Raji (cell line): Measurements from ENCODE around the gene CFB.

Experiments used
- POLR2A ChIP-seq: IDR thresholded peaks from 2 replicates; pipeline ENCODE4 v1.6.1; 2011; ENCODE audit warnings: low read depth, low read length, control low read depth; ENCODE audit not compliant: insufficient read depth

Gene CFB

DNA sequence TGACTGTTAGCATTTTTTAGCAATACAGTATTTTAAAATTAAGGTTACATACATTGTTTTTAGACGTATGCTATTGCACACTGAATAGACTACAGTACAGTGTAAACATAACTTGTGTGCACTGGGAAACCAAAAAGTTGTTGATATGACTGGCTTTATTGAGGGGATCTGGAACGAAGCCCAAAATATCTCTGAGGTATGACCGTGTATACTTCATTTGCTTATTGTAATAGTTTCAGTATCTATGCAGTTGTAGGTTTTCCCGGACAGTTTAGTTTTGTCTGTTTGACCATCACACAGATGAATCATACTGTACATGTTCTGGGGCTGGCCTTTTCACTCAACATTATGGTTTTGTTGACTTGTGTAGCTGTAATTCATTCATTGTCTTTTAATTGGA lies 37.1 kb upstream of the CFB start:
- TF ChIP-seq POLR2A, result no peak

DNA sequence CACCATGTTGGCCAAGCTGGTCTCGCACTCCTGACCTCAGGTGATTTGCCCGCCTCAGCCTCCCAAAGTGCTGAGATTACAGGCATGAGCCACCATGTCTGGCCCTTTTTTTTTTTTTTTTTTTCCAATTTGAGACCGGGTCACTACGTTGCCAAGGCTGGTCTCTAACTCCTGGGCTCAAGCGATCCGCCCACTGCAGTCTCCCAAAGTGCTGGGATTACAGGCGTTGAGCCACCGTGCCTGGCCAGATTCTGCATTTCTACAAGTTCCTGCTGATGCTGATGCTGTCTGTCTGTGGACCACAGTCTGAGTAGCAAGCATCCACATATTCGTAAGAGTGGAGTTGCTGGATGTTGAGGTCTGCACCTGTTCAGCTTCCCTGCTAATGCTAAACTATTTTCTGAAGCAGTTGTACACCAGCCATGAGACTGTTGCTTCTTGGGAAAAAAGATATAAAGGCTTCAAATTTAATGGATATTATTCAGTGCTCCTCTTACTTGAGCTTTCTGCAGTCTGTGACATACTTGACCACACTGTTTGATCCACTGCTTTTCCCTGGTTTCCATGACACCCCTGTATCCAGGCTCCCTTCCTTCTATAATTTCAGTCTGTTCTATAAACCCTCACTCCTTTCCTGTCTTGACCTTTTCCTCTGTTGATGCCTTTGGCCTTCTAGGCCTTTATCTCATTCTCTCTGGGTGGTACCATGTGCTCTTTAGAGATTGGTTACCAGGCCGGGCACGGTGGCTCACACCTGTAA lies 33.9 kb upstream of the CFB start:
- TF ChIP-seq POLR2A, result no peak

DNA sequence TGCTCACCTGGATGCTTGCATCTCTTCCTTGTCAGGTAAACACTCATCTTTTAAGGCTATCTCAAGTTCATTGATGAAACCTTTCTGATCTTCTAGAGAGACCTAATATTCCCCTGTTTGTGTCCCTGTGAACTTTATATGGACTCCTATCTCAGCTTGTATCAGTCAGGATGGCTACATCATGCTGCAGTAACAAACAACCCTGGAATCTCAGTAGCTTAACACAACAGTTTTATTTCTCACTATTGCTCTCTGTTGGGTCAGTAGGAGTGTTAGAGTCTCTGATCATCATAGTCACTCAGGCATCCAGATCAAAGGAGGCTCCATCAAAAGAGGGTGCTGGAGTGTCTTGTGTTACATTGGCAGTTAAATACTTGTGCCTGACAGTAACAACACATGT lies 30.5 kb upstream of the CFB start:
- TF ChIP-seq POLR2A, result no peak

DNA sequence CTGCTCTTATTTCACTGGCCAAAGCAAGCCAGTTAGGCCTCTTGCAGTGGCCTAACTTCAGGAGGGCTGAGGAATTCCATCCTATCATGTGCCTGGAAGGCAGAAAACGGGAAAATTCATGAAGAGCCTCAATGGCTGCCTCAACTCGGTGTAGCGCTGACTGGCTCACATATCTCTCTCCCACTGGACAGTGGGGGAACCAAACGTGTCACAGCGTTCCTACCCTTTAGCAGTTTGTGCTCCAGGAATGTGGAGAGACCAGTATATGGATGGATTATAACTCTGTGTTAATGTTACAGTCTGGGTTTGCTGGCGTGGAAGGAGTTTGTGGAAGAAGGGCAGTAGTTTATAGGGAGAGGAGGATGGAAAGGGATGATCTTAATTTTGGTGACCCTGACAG lies 30.1 kb upstream of the CFB start:
- no peak for TF ChIP-seq POLR2A

DNA sequence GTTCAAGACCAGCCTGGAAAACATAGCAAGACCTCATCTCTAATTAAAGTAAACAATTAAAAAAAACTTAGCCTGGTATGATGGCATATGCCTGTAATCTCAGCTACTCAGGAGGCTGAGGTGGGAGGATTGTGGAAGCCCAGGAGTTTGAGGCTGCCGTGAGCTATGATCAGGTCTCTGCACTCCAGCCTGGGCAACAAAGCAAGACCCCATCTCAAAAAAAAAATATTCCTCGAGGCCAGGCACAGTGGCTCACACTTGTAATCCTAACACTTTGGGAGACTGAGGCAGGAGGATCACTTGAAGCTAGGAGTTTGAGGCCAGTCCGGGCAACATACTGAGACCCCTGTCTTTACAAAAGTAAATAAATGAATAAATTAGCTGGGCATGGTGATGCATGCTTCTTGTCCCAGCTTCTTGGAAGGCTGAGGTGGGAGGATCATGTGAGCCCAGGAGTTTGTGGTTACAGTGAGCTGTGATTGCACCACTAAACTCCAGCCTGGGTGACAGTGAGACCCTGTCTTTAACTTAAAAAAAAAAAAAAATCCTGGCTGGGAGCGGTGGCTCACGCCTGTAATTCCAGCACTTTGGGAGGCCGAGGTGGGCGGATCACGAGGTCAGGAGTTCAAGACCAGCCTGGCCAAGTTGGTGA lies 27.7 kb upstream of the CFB start:
- TF ChIP-seq POLR2A, result no peak

DNA sequence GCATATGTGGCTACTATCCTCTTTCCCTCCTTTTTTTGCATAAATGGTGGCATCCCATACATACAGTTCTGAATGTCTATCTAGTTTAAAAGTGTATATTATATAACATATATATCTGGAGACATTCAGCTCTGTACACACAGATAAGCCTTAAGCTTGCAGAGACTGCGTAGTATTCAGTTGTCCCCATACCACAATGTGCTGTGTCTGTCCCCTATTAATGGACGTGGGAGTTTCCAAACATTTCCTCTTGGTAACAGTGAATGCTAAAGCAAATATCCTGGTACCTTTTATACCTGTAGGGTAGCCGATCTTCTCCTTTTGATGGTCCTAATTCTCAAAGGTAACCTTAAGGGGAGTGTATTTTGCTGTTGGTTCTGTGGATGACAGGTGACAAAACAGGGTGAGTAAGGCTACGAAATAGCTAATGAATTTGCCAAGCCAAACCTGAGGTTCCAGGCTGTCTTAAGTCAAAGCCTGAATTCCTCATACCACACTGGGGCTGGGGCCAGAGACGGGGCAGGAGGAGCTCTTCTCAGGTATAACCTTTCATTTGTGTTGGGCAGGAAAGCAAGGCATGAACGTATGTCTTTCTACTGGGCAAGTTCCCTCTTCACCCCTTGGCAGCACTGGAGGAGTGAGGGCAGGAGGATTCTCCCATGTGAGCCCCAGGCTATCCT lies 26.1 kb upstream of the CFB start:
- no peak for TF ChIP-seq POLR2A

DNA sequence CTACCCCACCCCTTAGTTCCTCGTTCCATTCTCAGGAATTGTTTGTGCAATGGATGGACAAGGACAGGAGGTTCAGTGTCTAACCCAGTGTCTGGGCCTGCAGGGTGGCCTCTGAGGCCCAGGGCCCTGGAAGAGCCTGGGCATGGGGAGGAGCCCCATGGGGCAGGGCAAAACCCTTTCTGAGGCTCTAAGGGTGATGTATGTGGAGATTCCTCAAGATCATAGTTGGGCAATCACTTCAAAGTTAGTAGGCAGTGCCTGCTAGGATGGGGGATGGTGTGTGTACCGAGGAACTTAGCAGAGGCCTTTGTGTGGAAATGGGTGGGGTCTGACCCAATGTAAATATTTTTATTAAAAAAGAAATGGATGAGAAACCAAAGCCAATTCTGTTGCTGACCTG lies 25.1 kb upstream of the CFB start:
- no peak for TF ChIP-seq POLR2A

DNA sequence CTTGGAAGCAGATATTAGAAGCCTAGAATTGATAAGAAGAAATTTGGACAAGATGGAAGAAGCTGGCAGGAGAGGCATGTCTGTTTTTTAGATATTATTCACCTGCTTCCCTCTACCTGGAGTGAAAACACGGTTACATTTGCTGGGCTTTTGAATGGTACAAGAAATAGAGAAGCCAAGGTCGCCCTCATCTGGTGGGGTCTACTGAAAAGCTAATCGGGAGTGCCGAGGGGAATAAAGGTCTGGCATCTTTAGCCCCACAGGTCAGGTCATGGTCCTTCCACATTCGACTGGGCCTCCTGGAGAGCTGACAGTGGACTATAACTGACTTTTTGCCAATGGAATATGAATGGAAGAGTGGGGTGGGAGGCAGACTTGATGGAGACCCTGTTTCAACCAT lies 23.0 kb upstream of the CFB start:
- no peak for TF ChIP-seq POLR2A

DNA sequence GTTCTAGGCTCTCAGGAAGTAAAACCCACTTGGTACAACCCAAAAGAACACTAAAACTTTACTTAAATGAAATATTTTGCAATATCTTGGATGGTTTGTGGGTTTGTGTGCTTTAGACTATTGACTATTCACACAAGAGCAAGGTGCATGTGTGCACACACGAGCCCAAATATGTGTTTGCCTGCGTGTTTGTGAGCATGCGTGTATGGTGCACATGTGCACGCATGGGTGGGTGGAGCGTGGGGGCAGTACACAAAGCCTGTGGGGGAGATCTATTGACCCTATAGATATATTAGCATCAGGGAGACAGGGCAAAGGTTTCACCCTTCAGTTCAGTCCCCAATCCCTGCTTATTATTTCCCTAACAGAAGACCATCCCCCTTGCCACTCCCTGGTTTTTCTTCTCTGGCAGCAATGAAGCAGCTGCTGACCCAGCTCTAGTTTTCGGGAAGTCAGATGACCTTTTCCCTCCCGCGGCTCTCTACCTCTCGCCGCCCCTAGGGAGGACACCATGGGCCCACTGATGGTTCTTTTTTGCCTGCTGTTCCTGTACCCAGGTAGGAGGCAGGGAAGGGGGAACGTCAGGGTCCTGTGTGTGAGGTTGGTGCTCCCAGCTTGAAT lies 18.5 kb upstream of the CFB start, which contains the start of gene C2:
C2 (plus strand) TSS at position 476 of the 621 bp plus-strand sequence; CDS start at position 512, 36 bp downstream.
- TF ChIP-seq POLR2A, result no peak

DNA sequence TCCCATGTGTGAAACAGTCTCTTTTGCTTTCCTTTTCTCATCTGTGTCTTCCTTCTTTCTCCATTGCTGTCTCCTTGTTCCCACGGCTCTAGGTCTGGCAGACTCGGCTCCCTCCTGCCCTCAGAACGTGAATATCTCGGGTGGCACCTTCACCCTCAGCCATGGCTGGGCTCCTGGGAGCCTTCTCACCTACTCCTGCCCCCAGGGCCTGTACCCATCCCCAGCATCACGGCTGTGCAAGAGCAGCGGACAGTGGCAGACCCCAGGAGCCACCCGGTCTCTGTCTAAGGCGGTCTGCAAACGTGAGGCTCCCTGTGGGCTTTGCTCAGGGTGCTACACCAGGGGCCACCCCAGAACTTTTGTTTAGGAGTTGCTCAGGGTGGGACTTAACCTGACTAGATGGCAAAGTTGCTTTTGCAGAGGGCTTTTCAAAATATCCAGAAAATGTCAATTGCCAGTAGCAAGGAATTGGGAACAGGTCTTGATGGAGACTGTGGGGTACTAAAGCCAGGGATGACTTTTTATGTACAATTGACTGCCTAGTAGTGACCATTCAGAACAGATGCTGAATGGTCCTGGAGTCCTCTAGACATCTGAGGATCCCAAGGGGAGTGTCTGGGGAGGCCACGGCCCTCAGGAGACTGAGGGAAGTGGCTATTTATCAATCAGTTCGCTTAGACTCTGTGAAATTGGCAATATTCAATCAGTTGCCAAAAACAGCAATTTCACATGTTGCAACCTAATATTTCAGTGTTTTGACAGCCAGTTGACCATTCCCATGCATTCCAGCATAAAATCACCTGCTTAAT lies 17.8 kb upstream of the CFB start:
- no peak for TF ChIP-seq POLR2A

DNA sequence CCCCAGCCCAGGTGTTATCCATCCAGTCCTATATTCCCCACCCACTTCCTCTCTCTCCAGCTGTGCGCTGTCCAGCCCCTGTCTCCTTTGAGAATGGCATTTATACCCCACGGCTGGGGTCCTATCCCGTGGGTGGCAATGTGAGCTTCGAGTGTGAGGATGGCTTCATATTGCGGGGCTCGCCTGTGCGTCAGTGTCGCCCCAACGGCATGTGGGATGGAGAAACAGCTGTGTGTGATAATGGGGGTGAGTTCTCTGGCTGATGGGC lies 17.3 kb upstream of the CFB start:
- TF ChIP-seq POLR2A, result no peak

DNA sequence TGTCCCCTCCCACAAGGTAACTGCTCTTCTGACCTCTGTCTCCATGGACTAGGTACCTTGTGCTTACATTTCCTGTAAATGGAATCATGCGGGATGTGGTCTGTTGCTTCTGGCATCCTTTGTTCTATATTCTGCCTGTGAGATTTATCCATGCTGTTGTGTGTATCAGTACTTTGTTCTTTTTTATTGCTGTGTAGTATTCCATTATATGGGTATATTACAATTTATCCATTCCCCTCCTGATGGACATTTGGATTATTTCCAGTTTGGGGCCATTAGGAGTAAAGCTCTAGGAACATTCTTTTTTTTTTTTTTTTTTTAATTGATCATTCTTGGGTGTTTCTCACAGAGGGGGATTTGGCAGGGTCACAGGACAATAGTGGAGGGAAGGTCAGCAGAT lies 14.9 kb upstream of the CFB start:
- no peak for TF ChIP-seq POLR2A

DNA sequence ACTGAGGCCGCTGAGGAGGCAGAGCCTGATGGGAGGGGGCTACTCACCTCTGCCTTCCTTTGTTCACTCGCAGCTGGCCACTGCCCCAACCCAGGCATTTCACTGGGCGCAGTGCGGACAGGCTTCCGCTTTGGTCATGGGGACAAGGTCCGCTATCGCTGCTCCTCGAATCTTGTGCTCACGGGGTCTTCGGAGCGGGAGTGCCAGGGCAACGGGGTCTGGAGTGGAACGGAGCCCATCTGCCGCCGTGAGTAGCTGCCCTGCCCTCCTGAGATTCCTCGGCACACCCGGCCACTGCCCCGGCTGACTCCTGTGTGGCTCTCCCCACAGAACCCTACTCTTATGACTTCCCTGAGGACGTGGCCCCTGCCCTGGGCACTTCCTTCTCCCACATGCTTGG lies 12.4 kb upstream of the CFB start:
- TF ChIP-seq POLR2A, result no peak

DNA sequence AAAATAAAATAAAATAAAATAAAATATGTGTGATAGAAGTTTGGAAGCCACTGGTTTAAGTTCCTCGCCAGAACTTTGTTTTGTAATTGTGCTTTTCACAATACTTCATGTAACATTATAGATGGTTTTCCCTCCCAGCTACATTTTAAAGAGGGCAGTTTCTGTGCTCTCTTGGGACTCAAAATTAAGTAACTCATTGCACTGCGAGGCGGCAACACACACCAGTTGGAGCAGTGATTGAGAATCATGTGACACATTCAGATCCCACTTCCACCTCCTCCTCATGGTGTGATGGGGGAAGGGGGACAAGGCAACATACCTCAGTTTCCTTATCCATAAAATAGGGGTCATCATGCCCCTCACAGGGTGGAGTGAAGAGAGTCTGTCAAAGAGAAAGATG lies 10.9 kb upstream of the CFB start:
- TF ChIP-seq POLR2A, result no peak

DNA sequence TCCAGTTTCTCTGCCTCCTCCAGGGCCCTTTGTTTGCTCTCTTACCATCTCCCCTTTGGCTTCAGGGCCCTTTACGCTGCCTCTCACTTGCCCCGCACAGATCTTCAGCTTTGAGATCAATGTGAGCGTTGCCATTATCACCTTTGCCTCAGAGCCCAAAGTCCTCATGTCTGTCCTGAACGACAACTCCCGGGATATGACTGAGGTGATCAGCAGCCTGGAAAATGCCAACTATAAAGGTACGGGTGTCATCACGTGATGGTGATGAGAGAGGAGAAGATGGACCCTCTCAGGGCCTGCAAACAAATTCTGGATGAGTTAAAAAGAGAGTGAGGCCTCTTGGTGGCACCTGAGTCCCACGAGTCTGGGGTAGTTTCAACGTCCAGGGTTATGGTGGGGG lies 10.1 kb upstream of the CFB start:
- no peak for TF ChIP-seq POLR2A
